Lower leg skin (tissue), 4 donors: ENCODE data around the gene BLOC1S4. TPM values are rescaled to one million over a fixed set of nuclear protein-coding genes. Genes with fewer than 3 reads are reported as not detected.
A peak's percentile ranks its signal among the peaks of the same experiment; 100 is the strongest.

Source experiments
- DNase-seq, 2 donors: peaks; one replicate each; pipeline ENCODE4 v3.0.0-alpha.2; 2019; ENCODE audit warnings: low spot score in 2 of 2
- H3K4me3 ChIP-seq: fragments of 200-600 bp; sonication (generic); 2 replicates; pipeline ENCODE4 v1.5.1; 2017; ENCODE audit warnings: mild to moderate bottlenecking, low read depth; ENCODE audit not compliant: poor library complexity, severe bottlenecking
- POLR2A ChIP-seq, 2 donors: fragments of 450-650 bp; IDR thresholded peaks; one replicate each; pipeline ENCODE4 v1.6.1; 2016 to 2017; ENCODE audit warnings: antibody characterized with exemption in 2 of 2, mild to moderate bottlenecking in 1 of 2, moderate library complexity in 1 of 2
- WGBS, 2 donors: methylation state at CpG; one replicate each; pipeline ENCODE4 v1.1.5; 2018; 5-methylcytosine and 5-hydroxymethylcytosine counted together
- intact Hi-C: fragments of 100-400 bp; cut with DNase I; formaldehyde crosslinking; loops from one replicate; pipeline ENCODE4 v1.15.0; 2023; ENCODE audit warnings: low total_unique reads
- total RNA-seq, 4 donors: library from RNA; depleted of rRNA; stranded (reverse); fragments of >200 nt; gene quantifications; one replicate each; pipeline ENCODE4 v1.1.0, GENCODE V29; 2016
- TF ChIP-seq, protein P1 (sequence below), 3 donors: fragments of 450-650 bp; IDR thresholded peaks; one replicate each; pipeline ENCODE4 v1.5.1; 2016; ENCODE audit warnings: antibody characterized with exemption in 3 of 3, mild to moderate bottlenecking in 3 of 3, moderate library complexity in 2 of 3

BLOC1S4 gene
- total RNA-seq, 4 donors from 2014 or later, result 17.9 to 24.3 (median 22.8) TPM

DNA sequence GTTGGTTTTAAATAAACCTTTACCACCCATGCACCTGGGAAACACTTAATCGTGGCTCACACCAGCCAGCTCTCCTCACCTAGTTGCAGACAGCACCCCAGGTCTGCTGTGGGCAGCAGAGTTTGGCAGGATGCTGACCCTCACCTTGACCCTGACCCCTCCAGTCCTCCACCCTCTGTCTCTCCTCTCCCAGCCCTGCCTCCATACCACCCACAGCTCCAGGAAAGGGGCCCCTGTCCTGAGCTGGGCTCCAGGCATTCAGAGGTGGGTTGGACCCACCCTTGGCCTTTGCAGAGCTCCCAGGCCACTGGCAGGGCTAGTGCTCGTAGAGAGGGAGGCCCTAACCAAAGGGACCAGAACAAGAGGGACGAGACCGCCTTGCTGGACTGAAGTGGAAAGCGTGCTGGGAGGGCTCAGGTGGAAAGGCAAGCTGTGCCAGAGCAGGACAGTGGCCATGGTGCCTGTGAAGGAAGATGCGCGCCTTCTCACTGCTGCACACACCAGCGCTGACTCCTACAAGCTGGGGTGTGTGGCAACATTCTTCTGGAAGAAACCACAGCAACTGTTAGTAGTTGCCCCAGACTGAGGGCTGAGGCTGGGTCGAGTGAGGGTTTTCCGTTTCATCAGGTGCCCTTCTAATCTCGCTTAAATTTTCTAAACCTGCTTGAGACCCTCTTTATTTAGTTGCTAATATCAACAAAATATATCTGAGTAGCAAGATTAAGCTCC lies 32.9 kb upstream of the BLOC1S4 start:
- intact Hi-C loops, result no loop called here
- no peak overlapping the region for H3K4me3 ChIP-seq
- no peak for DNase-seq
- WGBS, 2 donors, result 77 to 85% methylated on average over 11 of the region's 11 CpGs
- TF ChIP-seq POLR2A (IDR thresholded peaks at IDR 0.05), result no peak
- TF ChIP-seq, protein P1, sequence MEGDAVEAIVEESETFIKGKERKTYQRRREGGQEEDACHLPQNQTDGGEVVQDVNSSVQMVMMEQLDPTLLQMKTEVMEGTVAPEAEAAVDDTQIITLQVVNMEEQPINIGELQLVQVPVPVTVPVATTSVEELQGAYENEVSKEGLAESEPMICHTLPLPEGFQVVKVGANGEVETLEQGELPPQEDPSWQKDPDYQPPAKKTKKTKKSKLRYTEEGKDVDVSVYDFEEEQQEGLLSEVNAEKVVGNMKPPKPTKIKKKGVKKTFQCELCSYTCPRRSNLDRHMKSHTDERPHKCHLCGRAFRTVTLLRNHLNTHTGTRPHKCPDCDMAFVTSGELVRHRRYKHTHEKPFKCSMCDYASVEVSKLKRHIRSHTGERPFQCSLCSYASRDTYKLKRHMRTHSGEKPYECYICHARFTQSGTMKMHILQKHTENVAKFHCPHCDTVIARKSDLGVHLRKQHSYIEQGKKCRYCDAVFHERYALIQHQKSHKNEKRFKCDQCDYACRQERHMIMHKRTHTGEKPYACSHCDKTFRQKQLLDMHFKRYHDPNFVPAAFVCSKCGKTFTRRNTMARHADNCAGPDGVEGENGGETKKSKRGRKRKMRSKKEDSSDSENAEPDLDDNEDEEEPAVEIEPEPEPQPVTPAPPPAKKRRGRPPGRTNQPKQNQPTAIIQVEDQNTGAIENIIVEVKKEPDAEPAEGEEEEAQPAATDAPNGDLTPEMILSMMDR (IDR thresholded peaks at IDR 0.05), result no peak

DNA sequence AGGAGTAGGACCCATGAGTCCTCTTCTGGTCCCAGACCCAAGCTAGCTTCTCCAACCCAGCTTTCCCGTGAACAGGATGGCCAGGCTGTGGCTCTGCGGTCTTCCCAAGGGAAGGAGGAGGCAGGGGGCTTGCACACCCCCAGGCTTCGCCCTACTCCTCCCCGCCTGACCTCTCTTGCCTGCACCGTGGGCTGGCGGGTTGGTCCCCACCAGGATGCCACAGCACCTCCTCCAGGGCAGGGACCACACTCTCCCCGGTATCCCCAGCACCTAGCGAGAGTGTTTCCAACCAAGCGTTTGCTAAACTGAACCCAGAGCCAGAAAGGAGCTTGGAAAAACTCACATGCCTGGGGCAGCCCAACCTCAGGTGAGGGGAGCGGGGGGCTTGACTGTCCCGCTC lies 31.3 kb upstream of the BLOC1S4 start:
- WGBS, 2 donors, result 93 to 95% methylated on average over 11 of the region's 11 CpGs
- DNase-seq, result no peak
- no peak for TF ChIP-seq POLR2A (IDR thresholded peaks at IDR 0.05)
- TF ChIP-seq, protein P1 (IDR thresholded peaks at IDR 0.05), result no peak

GRCh38 chr4:6686104-6686787 lies 29.7 kb upstream of the BLOC1S4 start:
- intact Hi-C loops, result no loop called here
- 81 to 94% methylated on average over 4 of the region's 4 CpGs for WGBS, 2 donors
- DNase-seq, result no peak
- no peak overlapping the region for H3K4me3 ChIP-seq
- TF ChIP-seq, protein P1 (IDR thresholded peaks at IDR 0.05), result no peak
- no peak for TF ChIP-seq POLR2A (IDR thresholded peaks at IDR 0.05)

More for the DNA sequence above, 31.3 kb upstream of the BLOC1S4 start:
- H3K4me3 ChIP-seq, result no peak overlapping the region
- intact Hi-C loops, result no loop called here

DNA sequence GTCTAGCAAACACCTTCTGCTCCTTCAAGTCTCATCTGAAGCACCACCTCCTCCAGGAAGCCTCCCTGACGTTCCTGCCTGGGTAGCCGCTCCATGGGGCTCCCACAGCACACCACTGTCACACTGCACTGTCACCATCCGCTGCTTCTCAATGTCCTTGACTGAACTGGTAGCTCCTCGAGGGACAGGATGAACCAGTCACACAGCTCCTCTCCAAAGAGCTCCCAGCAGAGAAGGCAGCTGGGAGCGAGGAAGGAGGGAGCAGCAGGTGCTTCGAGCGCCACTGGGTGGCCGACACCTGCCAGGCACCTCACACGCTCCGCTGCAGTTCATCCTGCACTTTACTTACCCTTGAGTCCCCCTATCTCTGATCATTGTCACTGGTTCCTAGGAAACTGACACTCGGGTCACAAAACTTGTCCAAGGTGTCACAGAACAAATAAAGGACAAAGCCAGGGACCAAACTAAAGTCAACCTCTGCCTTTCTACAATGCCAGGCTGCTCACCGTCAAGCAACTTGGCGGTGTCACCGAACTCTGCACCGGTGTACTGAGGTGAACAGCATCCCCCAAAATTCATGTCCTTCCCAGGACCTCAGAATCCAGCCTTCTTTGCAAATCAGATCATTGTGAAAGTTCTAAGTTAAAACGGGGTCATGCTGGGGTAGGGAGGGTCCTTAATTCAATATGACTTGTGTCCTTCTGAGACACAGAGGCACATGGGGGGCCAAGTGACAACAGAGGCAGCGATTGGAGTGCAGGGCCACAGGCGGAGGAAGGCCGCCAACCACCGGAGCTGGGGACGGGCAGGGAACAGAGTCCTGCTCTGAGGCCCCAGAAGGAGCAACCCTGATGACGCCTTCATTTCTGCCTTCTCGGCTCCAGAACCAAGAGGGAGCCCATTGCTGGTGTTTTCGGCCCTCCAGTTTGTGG lies 27.8 kb upstream of the BLOC1S4 start:
- no peak for DNase-seq
- intact Hi-C loops, result no loop called here
- 72 to 84% methylated on average over 24 of the region's 24 CpGs for WGBS, 2 donors
- TF ChIP-seq, protein P1 (IDR thresholded peaks at IDR 0.05), result no peak
- no peak for TF ChIP-seq POLR2A (IDR thresholded peaks at IDR 0.05)
- no peak overlapping the region for H3K4me3 ChIP-seq

DNA sequence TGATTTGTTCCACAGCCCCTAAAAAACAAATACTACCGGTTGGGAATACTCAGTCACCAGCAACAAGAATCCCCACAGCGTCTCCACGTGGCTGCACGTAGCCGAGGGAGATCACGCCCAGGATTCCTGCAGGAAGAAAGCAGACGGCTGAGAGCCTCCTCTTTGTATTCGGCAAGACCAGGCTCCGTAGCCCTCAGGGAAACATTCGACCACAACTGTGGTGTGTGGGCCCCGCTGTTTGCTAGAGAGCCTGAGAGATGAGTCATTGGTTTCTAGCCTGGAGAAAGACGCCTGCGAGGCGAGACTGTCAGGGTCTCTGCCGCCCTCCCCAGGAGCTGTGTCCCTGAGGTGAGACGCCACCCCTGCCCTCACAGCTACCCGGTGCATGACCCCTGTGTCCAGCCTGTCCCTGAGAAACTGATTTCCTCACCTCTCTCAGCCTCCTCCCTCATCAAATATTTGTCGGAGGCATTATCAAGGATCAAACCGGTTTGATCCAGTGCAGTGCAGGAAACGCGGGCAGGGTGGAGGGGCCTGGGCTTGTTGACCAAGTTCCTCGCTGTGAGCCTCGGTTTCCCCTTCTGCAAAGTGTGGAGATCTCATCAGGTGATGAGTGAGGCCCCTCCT lies 27.0 kb upstream of the BLOC1S4 start:
- TF ChIP-seq, protein P1 (IDR thresholded peaks at IDR 0.05), result no peak
- no peak for TF ChIP-seq POLR2A (IDR thresholded peaks at IDR 0.05)
- intact Hi-C loops, result no loop called here
- 32 to 39% methylated on average over 23 of the region's 23 CpGs for WGBS, 2 donors
- peak in 1 of 2 donors; percentile 87 for DNase-seq
- no peak overlapping the region for H3K4me3 ChIP-seq
